GM12878 (cell line): Measurements from ENCODE around the gene VN1R5.

Experiments used
- ATF7 ChIP-seq: fragments of 450-650 bp; IDR thresholded peaks from 2 replicates; pipeline ENCODE4 v1.6.1; 2016; ENCODE audit warnings: low read depth, mild to moderate bottlenecking
- BCL3 ChIP-seq: IDR thresholded peaks from 2 replicates; pipeline ENCODE4 v1.6.1; 2011; ENCODE audit warnings: borderline replicate concordance, low read depth, mild to moderate bottlenecking, moderate library complexity, low read length; ENCODE audit not compliant: insufficient read depth, poor library complexity, severe bottlenecking
- CBX5 ChIP-seq: sonication (generic); IDR thresholded peaks from 2 replicates; pipeline ENCODE4 v1.6.1; 2016; ENCODE audit warnings: low read depth, moderate library complexity, mild to moderate bottlenecking, inconsistent platforms
- POLR2AphosphoS5 ChIP-seq: IDR thresholded peaks from 2 replicates; pipeline ENCODE4 v1.6.1; 2011; ENCODE audit warnings: mild to moderate bottlenecking, low read length, inconsistent platforms
- YY1 ChIP-seq: IDR thresholded peaks from 2 replicates; pipeline ENCODE4 v1.6.1; 2011; ENCODE audit warnings: low read depth, mild to moderate bottlenecking, low read length

- TF ChIP-seq YY1 (no peak), BCL3 (no peak), CBX5 (no peak), ATF7 (no peak), POLR2AphosphoS5 (no peak)
Measured at GRCh38 chr1:247298701-247299100, 42.8 kb downstream of the VN1R5 start.
